Activated CD4-positive, CD25-positive, alpha-beta regulatory T cell treated with anti-CD3 and anti-CD28 coated beads, Interleukin-2, amount 50 U/mL, for 16 hours (primary cell): ENCODE measurements around the gene TMEM139.

Source experiments
- DNase-seq: peaks from one replicate; pipeline ENCODE4 v3.0.0-alpha.2; 2020; ENCODE audit warnings: low read depth, low spot score

The TMEM139 gene

DNA sequence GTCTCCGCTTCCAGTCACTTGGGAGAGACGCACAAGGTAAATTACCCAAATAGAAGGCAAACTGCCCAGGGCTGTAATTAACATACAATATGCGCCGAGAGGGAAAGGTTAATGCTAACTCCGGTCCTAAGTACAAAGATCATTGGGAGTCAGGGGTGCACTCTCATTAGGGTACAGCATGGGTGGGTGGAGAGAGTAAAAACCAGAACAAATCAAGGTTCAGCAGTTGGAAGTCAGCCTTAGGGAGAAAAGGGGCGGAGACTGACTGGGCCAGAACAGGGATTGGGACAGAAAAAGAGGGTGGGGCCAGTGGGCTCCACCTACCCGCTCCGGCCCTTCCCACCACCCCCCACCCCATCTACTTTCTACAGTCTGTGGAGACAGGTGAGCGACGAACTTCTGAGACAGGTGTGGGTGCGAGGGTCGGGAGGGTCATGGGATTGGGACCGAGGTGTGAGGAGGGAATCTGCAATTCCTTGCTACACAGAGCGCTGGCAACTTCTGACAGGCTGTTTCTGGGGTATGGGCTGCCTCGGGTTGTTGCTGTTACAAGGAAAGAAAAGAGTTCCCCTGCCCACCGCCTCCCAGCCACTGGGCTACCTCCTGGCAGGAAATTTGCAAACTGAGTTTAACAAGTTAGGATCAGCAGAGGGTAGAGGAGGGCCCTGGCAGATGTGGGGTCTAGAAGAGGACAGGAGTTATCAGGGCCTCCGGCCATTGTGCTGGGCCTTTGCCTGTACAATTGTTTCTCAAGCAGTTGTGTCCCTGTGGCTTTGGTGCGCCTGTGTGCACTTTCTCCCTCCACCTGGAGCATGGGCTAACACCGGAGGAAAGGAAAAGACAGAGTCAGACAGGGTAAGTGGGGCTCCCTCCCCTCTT lies at the start of gene TMEM139:
Gene TMEM139 (plus strand): TSS at position 368 of the 879 bp plus-strand sequence. CDS start 1,000 bp downstream, outside the sequence.
- DNase-seq: no peak

DNA sequence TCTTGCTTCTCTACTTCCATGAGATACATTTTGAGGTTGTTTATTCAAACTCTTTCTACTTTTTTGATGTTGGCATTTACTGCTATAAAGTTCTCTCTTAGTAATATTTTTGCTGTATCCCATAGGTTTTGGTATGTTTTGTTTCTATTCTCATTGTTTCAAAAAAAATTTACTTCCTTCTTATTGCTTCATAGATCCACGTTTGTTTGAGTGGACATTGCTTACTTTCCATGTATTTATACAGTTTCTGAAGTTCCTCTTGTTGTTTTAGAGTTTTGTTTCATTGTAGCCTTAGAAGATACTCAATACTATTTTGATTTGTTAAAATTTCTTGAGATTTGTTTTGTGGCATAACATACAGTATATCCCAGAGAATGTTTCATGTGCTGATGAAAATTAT lies 49.2 kb upstream of the TMEM139 start:
- no peak for DNase-seq

DNA sequence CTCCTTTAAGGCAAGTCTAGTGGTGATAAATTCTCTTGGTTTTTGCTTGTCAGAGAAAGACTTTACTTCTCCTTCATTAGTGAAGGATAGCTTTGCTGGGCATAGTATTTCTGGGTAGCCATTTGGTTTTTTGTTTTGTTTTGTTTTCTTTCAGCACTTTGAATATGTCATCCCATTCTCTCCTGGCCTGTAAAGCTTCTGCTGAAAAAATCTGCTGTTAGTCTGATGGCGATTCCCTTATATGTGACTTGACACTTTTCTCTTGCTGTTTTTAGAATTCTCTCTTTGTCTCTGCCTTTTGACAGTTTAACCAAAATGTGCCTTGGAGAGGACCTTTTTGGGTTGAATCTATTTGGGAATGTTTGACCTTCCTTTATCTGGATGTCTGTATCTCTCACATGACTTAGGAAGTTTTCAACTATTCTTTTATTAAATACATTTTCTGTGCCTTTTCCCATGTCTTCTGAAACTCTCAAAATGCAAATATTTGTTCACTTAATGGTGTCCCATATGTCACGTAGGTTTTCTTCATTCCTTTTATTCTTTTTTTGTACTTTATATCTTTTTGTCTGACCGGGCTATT lies 48.3 kb upstream of the TMEM139 start:
- DNase-seq: no peak

DNA sequence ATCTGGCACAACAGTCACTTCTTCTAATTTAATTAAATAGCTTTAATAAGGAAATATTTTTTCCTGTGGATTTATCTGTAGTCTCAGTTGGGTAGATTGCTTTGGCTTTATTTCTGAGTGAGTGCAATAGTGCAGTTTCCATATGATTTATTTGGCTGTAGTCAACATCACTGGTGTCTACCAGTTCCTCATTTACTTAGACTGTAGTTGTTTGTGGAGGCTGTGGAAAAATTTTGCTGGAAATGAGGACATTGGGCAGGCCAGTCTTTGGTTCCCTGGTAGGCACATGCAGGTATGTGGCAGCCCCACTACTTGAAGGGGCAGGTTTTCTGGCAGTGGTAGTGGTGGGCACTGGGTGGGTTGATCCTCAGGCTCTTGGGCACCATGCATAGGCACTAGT lies 47.4 kb upstream of the TMEM139 start:
- DNase-seq: no peak

DNA sequence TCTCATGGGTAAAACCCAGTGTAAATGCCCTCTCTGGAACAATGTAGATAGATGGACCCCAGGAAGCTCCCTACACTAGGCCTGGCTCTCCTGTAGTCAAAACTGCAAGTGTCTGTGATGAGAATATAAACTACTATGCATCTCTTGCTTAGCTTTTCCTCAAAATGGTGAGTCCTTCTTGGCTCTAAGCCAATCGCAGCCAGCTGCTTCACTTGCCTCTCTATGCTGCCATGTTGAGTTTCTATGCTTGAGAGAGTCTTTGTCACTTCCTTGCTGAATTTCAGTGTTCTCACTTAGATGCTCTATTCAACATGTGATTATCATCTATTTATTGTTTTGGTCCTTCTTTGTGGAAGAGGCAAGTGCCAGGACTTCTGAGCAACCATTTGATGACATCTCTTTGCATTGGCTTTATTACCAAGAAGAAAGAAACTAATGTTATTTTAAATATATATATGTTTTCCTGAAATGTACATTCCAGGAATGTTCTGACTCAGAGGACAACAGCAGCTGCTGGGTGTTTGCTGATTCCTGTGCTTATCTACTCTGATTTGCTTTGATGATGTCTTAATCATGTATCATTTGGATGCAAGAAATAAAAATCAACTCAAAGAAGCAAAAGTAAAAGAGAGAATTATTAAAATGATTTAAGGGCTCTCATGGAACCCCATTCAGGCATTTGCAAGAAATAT lies 46.3 kb upstream of the TMEM139 start:
- DNase-seq: no peak

DNA sequence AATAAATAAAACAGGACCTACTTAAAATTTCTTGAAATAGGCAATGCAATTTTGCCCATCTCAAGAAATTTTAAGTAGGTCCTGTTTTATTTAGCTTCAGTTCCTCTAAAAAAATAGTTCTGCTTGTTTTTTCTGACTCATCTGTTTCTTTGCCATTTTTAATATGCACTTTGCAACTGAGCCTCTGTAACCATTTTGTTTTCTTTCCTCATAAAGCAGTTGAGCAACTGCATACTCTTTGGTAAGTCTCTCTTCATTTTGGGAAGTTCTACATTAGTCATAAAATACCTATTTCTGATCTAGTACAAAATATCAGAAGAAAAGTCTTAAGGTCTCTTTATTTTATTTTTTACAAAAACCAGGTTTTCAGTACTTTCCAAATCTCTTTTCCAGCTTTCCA lies 44.9 kb upstream of the TMEM139 start:
- no peak for DNase-seq

DNA sequence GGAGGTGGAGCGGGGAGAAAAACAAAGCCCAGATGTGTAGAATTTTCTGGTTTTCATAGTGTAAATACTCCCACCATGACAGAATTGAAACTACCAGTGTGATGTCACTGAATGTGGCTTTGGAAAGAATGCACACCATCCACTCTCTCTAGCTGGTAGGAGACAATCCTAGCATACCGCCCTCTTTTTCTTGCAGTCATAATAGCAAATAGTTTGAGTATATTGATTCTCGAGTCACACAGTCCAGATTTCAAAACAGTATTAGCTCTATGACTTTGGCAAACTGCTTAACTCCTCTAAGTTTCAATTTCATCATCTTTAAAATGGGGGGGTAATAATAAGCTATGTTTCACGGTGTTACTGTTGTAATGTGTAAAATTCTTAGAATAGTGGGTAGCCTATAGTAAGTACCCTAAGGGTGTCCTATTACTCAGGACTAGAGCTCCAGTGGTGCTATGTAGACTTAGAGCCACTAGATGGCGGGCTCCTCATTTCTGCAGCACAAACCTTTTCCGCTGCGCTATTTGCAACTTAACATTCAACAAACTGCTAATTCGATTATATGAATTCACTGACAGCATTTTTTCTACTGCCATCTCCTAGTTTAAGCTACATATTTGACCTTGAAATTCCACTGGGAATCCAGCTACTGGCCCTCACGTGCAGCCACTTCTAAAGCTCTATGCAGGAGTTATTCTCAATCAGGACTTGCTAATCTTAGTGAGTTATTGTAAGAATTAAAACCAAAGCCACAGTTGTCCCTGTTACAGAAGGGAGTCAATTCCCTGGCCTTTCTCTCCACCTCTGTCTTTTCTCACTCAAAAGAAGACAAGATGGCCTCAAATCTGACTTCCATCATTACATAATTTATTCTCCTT lies 44.2 kb upstream of the TMEM139 start:
- peak; percentile 45 for DNase-seq

DNA sequence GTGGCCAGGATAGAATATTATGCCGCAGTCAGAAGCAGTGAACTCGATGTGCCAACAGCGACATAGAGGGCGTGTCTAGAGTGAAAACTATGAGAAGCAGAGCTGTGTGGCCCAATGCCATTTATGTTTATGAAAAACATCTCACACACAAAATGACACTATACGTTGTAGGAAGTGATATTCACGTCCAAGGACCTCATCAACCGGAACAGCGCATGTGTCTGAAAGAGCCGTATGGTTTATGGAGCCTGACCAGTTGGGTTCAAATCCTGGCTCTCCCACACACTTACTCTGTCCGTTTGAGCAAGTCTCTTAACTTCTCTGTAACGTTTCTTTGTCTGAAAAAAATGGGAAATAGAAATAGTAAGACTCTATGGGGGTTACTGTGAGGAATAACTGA lies 42.5 kb upstream of the TMEM139 start:
- no peak for DNase-seq

DNA sequence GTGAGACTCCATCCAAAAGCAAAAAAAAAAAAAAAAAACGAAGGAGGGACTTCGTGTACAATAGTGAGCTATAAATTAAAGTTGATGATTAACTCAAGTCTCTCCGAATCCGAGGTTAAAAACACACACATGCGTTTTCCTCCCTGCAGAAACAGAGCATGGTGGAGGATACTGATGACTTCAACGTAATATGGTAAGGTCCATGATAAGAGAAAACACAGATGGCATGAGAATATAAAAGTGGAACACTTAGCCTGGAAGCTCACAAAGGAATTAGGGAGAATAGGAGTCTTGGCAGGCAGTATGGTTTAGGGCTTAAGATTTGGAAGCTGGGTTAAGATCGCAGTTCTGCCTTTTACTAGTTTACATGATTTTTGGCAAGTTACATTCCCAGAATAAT lies 41.6 kb upstream of the TMEM139 start:
- no peak for DNase-seq

DNA sequence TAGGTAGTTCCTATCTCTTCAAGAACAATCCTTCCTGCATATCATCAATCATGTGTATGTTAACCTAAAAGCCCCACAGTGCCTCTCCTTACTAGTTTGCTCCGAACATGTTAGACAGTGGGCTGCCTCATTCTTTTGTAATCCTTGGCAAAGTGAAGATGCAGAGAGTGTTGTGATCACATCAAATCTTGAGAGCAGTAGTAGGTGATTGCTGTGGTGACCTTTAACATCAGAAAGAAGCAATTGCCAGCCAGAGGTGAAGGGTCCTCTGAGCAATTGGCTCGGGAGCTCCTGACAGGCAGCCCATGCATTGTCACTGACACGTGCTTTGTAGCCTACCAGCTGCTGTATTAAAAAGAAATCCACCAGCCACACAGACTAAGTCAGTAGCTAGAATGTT lies 41.1 kb upstream of the TMEM139 start:
- no peak for DNase-seq

DNA sequence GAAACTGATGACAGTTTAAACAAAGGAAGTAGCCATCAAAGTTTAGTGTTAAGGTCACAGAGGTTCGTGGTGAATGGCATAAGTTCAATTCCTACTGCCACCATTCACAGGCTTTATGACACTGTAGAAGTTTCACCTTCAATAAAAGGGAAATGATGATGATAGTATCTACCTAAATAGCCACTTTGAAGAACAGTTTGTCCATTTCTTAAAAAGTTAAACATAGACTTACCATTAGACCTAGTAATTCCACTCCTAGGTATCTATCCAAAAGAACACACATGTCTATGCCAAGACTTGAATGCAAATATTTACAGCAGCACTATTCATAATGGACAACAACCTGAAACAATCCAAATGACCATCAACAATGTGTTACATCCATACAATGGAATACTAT lies 40.4 kb upstream of the TMEM139 start:
- DNase-seq: no peak

DNA sequence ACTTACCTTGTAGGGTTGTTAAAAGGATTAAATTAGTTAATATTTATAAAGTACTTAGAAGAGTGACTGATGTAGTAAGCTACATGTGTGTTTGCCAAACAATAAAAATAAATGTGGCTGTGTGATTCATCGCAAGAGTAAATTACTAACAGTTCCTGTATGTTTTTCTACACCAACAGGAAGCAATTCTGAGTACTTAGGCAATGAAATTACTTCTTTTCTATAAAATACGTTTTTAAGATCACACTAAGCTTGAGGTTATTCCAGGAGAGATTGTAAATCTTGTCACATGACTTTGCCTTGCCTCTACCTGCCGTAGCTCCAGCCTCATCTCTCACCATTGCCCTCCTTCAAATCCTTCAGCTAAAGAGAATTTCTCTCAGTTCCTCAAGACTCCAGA lies 39.6 kb upstream of the TMEM139 start:
- DNase-seq: no peak

DNA sequence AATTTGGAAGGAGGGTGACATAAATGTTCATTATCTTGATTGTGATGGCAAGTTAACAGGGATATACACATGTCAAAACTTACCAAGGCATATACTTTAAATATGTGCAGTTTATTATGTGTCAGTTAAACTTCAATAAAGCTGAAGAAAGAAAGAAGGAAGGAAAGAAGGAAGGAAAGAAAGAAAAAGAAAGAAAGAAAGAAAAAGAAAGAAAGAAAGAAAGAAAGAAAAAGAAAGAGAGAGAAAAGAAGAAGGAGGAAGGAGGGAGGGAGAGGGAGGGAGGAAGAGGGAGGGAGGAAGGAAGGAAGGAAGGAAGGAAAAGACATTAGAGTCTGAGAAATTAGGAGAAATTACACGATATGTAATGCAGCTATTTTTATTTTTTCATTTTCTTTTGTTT lies 37.4 kb upstream of the TMEM139 start:
- no peak for DNase-seq

DNA sequence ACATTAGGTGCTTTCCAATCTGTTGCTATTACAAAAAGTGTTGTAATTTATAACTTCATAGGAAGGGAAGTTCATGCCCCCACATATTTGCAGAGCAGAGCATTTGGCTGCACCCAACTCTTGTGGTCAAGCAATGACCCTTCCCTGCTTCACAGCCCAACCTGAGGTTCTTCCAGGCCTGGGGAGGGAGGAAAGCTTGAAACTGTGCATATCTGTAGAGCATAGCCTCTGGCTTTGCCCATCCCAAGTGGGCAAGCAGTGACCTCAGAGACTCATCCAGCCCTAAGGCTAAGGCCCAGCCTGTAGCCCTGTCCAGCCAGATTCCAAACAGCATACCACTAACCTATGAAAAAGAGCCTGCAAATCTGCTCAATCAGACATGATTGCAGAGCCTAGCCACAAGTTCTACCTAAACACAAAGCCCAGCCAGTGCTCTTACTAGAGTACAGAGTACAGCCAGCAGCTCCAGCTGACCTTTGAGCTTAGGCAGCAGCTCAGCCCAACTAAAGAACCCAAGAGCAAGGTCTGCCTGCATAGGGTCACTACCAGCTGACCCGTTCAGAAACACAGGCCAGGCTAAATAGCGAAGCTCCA lies 35.9 kb upstream of the TMEM139 start:
- no peak for DNase-seq

DNA sequence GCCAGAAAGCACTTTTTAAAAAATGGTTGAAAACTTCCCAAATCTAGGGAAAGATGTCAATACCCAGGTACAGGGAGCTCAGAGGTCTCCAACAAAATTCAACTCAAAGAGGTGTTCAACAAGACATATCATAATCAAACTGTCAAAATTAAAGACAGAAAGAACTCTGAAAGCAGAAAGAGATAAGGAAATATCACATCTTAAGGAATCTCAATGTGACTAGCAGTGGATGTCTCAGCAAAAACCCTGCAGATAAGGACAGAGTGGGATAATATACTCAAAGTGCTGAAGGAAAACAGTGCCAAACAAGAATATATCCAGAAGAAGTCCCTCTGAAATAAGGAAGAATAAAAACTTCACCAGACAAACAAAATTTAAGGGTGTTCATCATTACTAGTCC lies 34.6 kb upstream of the TMEM139 start:
- DNase-seq: no peak

DNA sequence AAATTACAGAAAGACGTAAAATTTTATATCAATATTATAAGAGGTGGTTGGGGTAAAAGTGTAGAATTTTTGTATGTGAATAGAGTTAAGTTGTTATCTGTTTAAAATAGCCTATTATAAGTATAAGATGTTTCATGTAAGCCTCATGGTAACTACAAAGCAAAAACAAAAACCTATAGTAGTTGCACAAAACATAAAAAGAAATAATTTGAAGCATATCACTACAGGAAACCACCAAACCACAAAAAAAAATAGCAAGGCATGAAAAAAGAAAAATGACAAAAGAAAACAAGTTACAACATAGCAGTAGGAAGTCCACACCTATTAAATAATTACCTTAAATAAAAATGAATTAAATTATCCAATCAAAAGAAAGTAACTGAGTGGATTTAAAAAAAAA lies 33.9 kb upstream of the TMEM139 start:
- no peak for DNase-seq

DNA sequence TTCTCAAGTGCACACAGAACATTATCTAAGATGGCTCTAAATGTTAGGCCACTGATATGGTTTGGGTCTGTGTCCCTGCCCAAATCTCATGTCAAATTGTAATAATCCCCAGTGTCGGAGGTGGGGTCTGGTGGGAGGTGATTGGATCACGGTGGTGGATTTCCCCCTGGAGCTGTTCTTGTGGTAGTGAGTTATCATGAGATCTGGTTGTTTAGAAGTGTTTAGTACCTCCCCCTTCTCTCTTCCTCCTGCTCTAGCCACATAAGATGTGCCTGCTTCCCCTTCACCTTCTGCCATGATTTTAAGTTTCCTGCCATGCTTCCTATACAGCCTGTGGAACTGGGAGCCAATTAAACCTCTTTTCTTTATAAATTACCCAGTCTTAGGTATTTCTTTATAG lies 32.8 kb upstream of the TMEM139 start:
- no peak for DNase-seq

DNA sequence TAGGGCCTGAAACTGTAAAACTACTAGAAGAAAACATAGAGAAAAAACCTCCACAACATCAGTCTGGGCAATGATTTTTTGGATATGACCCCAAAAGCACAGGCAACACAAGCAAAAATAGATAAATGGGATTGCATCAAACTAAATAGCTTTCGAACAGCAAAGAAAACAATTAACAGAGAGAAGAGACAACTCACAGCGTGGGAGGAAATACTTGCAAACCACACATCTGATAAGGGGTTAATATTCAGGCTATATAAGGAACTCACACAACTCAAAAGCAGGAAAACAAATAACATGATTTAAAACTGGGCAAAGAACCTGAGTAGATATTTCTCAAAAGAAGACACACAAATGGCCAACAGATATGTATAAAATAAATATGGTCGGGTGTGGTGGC lies 29.2 kb upstream of the TMEM139 start:
- no peak for DNase-seq

DNA sequence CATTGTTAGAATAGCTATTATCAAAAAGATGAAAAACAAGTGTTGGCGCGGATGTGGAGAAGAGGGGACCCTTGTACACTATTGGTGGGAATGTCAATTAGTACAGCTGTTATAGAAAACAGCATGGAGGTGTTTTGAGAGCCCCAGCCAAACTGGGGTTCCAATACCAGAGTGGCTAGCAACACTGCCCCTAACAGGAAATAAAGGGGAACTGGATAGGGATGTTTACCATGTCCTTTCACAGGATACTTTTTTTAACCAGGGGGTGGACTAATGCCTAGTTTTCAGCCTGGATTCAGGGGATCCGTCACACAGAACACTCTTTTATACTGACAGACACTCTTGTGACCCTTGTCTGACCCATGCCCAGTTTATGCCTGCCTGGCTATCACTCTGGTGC lies 28.4 kb upstream of the TMEM139 start:
- DNase-seq: no peak

DNA sequence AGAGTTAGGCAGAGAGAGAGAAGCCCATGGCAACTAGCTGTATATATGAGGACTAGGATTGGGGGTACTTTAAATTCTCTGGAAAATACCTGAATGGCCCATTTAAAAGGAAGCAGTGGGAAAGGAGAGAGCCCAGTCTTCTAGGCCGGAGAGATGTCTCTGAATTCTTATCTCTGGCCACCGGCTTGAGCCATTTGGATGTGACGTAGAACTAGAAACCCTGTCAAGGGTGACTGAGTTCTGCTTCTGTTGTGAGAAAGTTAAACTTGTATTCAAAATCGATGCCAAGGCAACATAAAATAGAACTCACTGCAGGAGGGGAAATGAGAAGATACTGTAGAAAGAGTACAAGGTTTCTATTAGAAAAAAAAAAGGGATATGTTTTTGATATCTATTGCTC lies 27.8 kb upstream of the TMEM139 start:
- no peak for DNase-seq

DNA sequence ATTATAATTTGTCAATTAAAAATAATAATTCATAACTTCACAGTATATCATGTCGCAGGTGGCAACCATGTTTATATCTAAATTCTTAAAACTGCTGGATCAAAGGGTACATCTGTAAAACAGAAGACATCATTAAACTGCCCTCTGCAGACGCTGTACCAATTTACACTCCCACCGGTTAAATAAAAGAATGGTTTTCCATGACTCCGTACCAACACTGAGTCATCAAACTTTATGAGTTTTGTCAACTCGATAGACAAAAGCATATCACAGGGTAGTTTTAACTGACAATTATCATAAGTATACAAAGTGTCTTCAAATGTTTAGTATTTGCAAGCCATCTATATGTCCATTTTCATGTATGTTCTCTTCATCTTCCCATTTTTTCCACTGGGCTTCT lies 27.3 kb upstream of the TMEM139 start:
- no peak for DNase-seq
